SK-N-MC (cell line): ENCODE results near the gene PHLDA3.

Experiments used
- DNase-seq: peaks from one replicate; pipeline ENCODE4 v3.0.0-alpha.2; 2011; ENCODE audit warnings: low read depth, low spot score
- H3K27ac ChIP-seq: fragments of 200-600 bp; sonication (generic); 2 replicates; pipeline ENCODE4 v1.5.1; 2016; ENCODE audit warnings: mixed run types
- H3K36me3 ChIP-seq: fragments of 200-600 bp; sonication (generic); 2 replicates; pipeline ENCODE4 v1.6.1; 2017; ENCODE audit warnings: antibody characterized with exemption, low read length, mixed read lengths; ENCODE audit not compliant: insufficient read depth
- H3K4me3 ChIP-seq: fragments of 200-600 bp; sonication (generic); 2 replicates; pipeline ENCODE4 v1.5.1; 2016
- H3K9ac ChIP-seq: fragments of 200-600 bp; sonication (generic); 2 replicates; pipeline ENCODE4 v1.8.0; 2017; ENCODE audit warnings: mixed run types, mixed read lengths; ENCODE audit not compliant: insufficient read length
- H3K9me3 ChIP-seq: fragments of 200-600 bp; sonication (generic); 2 replicates; pipeline ENCODE4 v1.6.1; 2017; ENCODE audit warnings: low read depth, mild to moderate bottlenecking, antibody characterized with exemption, low read length, moderate library complexity, mixed read lengths
- EZH2 ChIP-seq: fragments of 200-600 bp; sonication (generic); IDR thresholded peaks from one replicate; pipeline ENCODE4 v1.6.1; 2017; ENCODE audit warnings: antibody characterized with exemption
- FOXP2 ChIP-seq: optimal IDR thresholded peaks from 2 replicates; pipeline ENCODE3; 2011; ENCODE audit warnings: mild to moderate bottlenecking, moderate library complexity; ENCODE audit not compliant: insufficient read depth; ENCODE audit errors: extremely low read length, control extremely low read depth
- POLR2AphosphoS5 ChIP-seq: IDR thresholded peaks from 2 replicates; pipeline ENCODE4 v1.6.1; 2012; ENCODE audit warnings: mild to moderate bottlenecking, low read depth, low read length, borderline replicate concordance

Gene PHLDA3

DNA sequence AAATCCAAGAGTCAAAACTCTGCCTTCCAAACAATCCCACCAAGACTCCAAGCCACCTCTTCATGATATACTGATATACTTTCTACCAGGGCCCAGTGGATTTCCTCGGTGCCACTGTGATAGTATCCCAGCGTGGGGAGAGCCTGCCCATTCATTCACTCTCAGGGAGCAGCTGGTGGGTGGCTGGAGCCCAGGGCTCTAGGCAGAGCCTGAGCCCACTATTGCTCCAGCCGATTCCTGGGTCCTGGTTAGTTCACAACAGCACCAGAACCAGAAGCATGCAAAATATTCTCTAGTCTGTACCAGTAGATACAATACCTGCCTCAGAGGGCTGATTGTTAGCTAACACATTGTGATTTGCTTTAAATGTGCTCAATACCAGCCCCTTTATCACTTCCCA, 37.1 kb upstream of the PHLDA3 start:
- Histone ChIP-seq H3K4me3 (peak overlapping the region; percentile 83), H3K9me3 (no peaks in the 10 kb centered on the region), H3K9ac (peak overlapping the region; percentile 79), H3K36me3 (no peaks in the 10 kb centered on the region; the same call in 1 of the 2 replicates), H3K27ac (peak overlapping the region; percentile 76)
- no peak for TF ChIP-seq EZH2
- TF ChIP-seq FOXP2: no peak
- TF ChIP-seq POLR2AphosphoS5: no peak
- no peak for DNase-seq

DNA sequence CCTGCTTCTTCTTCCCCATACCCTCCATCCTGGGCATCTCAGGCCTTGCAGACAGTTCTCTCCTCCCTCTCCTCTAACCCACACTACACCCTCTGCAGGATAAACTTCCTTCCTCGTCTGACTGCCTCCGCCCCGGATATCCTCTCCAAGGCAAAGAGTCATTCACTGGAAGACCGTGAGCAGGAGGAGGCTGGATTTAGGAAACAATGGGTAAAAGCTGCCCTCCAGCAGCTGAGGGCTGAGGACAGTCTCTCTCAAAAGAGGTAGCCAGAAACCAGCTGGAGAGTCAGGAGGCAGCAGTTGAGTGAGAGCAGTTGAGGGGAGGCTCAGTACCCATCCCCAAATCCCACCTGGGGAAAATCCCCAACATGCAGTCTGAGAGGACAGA, 36.5 kb upstream of the PHLDA3 start:
- H3K4me3 ChIP-seq: peak overlapping the region; percentile 83
- H3K27ac ChIP-seq: peak overlapping the region; percentile 76
- no peaks in the 10 kb centered on the region; the same call in 1 of the 2 replicates for H3K36me3 ChIP-seq
- DNase-seq: no peak
- peak overlapping the region; percentile 79 for H3K9ac ChIP-seq
- TF ChIP-seq FOXP2: no peak
- 0 out of 2 replicates have a peak, but pooled peaks have one; percentile 28 for TF ChIP-seq POLR2AphosphoS5
- no peak for TF ChIP-seq EZH2
- no peaks in the 10 kb centered on the region for H3K9me3 ChIP-seq

- Histone ChIP-seq H3K9me3 (no peaks in the 10 kb centered on the region), H3K4me3 (peak overlapping the region; percentile 83), H3K27ac (peak overlapping the region; percentile 97), H3K9ac (no peak overlapping the region), H3K36me3 (no peaks in the 10 kb centered on the region; the same call in 1 of the 2 replicates)
- DNase-seq: no peak
- TF ChIP-seq POLR2AphosphoS5 (no peak), FOXP2 (no peak), EZH2 (no peak)
Observed at GRCh38 chr1:201504799-201505502, 36.0 kb upstream of the PHLDA3 start.

DNA sequence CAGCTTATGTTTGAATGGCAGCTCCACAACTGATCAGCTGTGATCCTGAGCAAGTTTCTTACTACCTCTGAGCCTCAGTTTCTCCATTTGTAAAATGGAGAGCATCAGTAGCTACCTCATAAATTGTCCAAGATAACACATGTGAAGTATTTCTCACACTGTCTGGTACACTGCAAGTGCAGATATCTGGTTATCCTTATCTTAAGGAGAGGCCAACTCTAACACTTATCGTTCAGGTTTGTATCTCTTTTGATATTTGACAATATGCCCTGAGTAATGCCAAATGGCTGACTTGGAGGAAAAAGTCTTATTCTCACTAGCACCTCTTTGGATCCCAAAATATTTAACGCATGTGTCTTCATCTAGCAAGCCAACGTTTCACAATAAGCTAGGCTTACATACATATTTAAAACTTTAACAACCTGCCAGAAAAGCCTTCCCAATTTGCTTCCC, 35.2 kb upstream of the PHLDA3 start:
- peak overlapping the region; percentile 97 for H3K27ac ChIP-seq
- no peak for TF ChIP-seq FOXP2
- TF ChIP-seq EZH2: no peak
- no peak for TF ChIP-seq POLR2AphosphoS5
- H3K4me3 ChIP-seq: peak overlapping the region; percentile 66
- H3K9me3 ChIP-seq: no peaks in the 10 kb centered on the region
- peak overlapping the region; percentile 80 for H3K9ac ChIP-seq
- DNase-seq: no peak
- H3K36me3 ChIP-seq: no peaks in the 10 kb centered on the region; the same call in 1 of the 2 replicates

- TF ChIP-seq FOXP2 (peak; percentile 11), POLR2AphosphoS5 (no peak)
- no peaks in the 10 kb centered on the region; the same call in 1 of the 2 replicates for H3K36me3 ChIP-seq
- H3K4me3 ChIP-seq: peak overlapping the region; percentile 66
- H3K9me3 ChIP-seq: no peaks in the 10 kb centered on the region
- peak overlapping the region; percentile 80 for H3K9ac ChIP-seq
- H3K27ac ChIP-seq: peak overlapping the region; percentile 97
- DNase-seq: no peak
Observed at GRCh38 chr1:201503397-201504176, 34.6 kb upstream of the PHLDA3 start.

DNA sequence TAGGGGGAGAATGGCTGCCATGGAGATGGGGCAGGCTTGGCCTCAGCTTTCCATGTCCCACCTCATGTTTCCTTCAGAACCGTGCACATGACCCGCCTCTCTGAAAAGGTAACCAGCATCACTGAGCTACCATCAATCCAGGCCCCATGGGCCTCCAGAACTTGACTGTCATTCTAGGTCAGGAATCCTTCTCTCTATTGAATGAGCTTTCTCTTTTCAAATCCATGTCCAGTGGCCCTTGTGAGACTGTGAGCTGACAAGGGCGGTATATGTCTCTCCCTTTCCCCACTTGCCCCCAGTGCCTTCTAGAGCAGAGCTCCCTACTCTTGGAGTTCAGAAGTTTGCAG, 33.5 kb upstream of the PHLDA3 start:
- no peak for DNase-seq
- TF ChIP-seq FOXP2 (no peak), EZH2 (no peak), POLR2AphosphoS5 (no peak)
- Histone ChIP-seq H3K9me3 (no peaks in the 10 kb centered on the region), H3K36me3 (no peaks in the 10 kb centered on the region; the same call in 1 of the 2 replicates), H3K27ac (peak overlapping the region; percentile 97; the same call in 1 of the 2 replicates), H3K9ac (no peak overlapping the region), H3K4me3 (no peak overlapping the region)

DNA sequence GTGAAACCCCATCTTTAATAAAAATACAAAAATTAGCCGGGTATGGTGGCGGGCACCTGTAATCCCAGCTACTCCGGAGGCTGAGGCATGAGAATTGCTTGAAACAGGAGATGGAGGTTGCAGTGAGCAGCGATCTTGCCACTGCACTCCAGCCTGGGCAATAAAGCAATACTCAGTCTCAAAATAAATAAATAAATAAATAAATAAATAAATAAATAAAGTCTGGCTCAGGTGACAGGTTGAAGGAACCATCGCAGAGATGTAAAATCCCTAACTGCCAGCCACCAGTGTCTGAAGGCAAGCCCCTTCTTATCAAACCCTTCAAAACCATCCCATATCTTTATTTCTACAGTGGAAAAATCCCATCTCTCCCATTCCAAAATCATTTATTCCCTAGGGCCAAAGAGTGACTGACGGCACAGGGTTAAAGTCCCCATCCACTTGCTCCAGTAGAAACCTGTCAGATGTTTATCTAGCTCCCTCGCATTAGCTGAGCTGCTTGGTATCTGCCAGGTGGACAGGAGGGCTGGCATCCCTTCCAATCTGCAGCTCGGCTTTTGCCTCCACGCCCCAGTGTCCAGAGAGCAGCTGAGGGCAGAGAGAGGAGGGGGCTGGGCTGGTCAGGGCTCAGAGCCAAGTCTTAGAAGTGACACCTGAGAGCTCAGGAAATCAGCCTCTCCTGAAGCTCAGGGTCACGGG, 33.0 kb upstream of the PHLDA3 start:
- TF ChIP-seq EZH2 (no peak), FOXP2 (no peak), POLR2AphosphoS5 (no peak)
- Histone ChIP-seq H3K9ac (no peak overlapping the region), H3K36me3 (no peaks in the 10 kb centered on the region; the same call in 1 of the 2 replicates), H3K9me3 (no peaks in the 10 kb centered on the region), H3K4me3 (no peak overlapping the region), H3K27ac (0 out of 2 replicates have a peak overlapping the region, but pooled peaks have one; percentile 97)
- DNase-seq: no peak

DNA sequence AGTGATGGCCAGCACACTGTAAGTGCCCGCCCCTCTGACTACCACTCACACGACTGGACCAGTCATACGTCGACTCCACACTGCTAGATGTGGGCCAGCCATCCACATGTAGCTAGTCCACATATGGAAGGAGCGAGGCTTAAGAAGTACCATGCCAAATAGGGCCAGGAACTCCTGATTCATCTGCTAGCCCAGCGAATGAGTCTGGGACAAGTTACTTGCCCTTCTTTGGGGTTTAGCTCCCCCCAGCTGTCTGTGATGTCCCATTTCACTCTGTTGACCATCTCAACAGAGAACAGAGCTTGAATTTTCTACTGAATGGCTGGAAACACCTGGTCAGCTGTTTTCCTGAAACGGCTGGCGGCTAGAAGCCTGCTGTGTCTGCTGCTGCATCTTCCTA, 32.2 kb upstream of the PHLDA3 start:
- Histone ChIP-seq H3K36me3 (peaks cover 7% of the 10 kb centered on the region; the same call in 1 of the 2 replicates), H3K27ac (no peak overlapping the region), H3K9ac (no peak overlapping the region), H3K4me3 (no peak overlapping the region), H3K9me3 (no peaks in the 10 kb centered on the region)
- no peak for DNase-seq
- TF ChIP-seq EZH2: no peak
- no peak for TF ChIP-seq POLR2AphosphoS5
- no peak for TF ChIP-seq FOXP2
